ENCODE results near the gene PAPPA2.

DNA sequence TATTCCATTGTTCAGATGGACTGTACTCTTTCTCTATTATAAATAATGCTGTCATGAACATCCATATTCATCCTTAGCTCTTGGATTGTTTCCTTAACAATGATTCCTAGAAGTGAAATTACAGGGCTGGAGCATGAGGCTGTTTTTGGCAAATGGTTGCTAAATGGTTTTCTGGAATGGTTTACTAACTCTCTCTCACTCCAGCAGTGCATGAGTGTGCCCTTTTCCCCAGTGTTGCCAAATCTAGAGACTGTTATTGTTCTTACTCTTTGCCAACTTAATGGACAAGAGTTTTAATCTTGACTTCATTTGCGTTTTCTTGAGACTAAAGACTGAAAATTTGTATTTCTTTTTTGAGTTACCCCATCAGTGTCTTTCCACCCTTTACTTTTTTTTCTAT, 113.0 kb downstream of the PAPPA2 start:
- no peak for TF ChIP-seq POLR2A (IDR thresholded peaks at IDR 0.05)
- TF ChIP-seq, protein P1, sequence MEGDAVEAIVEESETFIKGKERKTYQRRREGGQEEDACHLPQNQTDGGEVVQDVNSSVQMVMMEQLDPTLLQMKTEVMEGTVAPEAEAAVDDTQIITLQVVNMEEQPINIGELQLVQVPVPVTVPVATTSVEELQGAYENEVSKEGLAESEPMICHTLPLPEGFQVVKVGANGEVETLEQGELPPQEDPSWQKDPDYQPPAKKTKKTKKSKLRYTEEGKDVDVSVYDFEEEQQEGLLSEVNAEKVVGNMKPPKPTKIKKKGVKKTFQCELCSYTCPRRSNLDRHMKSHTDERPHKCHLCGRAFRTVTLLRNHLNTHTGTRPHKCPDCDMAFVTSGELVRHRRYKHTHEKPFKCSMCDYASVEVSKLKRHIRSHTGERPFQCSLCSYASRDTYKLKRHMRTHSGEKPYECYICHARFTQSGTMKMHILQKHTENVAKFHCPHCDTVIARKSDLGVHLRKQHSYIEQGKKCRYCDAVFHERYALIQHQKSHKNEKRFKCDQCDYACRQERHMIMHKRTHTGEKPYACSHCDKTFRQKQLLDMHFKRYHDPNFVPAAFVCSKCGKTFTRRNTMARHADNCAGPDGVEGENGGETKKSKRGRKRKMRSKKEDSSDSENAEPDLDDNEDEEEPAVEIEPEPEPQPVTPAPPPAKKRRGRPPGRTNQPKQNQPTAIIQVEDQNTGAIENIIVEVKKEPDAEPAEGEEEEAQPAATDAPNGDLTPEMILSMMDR (IDR thresholded peaks at IDR 0.05): no peak

Measured in breast epithelium (tissue), 3 donors.